NCI-H345 treated with DMSO at 0.1 percent for 48 hours (cell line): Measurements from ENCODE around the gene SPTBN1.

ENCODE experiments used
- DNase-seq: peaks from one replicate; lab custom pipeline; 2025; ENCODE audit not compliant: unreplicated experiment; lab: John Stamatoyannopoulos, UW

Gene SPTBN1

GRCh38 chr2:54570925-54571694 lies 115.0 kb downstream of the SPTBN1 start:
- DNase-seq = no peak

DNA sequence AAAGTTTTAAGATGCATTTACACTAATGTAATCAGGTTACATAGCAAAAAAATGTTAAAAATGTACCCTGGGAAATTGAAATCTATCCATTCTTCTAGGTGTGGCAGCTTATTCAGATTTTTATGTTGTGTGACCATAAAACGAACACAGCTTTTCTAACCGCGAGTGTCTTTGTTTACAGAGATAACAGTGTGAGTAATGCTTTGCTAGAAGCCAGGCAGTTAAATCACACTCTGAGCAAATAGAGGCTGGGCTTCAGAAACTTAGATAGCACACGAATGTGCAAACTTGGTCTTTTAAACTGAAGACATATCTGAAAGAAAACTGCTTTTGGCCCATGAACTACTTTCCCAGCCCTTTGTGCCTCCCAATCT lies 116.1 kb downstream of the SPTBN1 start:
- DNase-seq = peak; percentile 20

GRCh38 chr2:54572636-54573536 lies 116.8 kb downstream of the SPTBN1 start:
- no peak for DNase-seq

DNA sequence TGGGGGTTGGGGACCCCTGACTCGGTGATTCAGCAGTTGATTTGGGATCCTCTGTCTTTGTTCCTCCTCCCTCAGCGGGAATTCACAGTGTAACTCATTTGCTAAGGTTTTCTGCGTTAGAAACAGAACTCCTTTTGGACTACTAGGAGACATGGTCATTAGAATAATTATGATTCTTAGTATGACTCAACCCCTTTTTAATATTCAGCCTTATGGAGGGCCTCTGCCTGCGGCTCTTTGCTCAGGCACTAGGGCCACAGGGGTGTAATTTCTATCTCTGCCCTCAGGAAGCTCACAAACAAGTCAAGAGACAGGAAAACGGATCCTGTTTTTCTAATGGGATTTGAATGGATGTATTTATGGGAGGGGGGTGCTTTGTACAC lies 117.4 kb downstream of the SPTBN1 start:
- DNase-seq = no peak

DNA sequence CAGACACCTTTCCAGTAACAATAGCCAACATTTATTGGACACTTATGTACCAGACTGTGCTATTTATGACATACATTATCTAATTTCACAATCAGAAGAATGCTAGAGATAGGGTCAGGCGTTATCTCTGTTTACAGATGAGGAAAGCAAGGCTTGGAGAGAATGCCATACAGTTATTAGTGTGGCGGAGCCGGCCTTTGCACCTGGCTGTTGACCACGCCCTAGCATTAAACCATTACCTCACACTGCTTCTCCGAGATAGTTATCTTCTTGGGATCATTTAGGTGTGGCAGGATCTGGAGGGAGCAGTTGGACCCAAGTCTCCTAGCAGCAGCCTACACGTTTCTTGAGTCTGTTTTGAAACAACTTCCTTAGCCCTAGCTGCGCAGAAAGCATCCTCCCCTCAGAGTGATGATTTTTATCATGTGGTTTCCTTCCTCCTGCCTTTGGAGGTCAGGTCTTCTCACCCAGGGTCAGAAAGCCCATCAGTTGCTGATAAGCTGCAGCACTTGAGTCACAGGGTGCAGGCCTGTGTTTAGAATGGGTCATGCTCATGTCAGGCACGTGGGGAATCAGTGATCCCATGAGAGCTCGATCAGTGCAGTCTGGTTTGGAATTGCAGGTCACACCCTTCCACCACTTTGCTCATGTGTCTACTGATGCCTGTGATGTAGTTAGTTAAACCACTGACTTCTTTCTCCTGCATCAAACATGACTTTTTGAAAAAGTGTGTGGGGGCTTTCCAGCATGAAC lies 118.2 kb downstream of the SPTBN1 start:
- no peak for DNase-seq

GRCh38 chr2:54574860-54575247 lies 118.7 kb downstream of the SPTBN1 start:
- DNase-seq = no peak

- no peak for DNase-seq
These were observed 119.3 kb downstream of the SPTBN1 start for GRCh38 chr2:54575379-54575888.

DNA sequence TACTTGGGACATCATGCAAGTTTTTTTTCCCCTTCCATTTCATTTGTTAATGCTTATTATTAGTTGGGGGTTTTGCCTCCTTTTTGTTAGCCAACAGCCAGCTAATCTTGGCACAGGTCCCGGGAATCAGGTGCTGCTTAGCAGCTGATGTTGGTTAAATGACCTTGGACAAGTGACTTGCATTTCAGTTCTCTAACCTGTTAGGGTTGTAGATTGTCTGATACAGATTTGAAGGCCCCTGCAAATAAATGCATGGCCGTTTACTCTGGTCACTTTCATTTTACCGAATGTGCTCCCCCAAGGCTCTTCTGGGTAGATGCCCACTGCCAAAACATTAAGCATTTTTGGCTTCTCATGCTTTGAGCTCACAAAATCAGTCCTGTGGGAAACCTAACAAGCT lies 120.9 kb downstream of the SPTBN1 start:
- peak; percentile 72 for DNase-seq

DNA sequence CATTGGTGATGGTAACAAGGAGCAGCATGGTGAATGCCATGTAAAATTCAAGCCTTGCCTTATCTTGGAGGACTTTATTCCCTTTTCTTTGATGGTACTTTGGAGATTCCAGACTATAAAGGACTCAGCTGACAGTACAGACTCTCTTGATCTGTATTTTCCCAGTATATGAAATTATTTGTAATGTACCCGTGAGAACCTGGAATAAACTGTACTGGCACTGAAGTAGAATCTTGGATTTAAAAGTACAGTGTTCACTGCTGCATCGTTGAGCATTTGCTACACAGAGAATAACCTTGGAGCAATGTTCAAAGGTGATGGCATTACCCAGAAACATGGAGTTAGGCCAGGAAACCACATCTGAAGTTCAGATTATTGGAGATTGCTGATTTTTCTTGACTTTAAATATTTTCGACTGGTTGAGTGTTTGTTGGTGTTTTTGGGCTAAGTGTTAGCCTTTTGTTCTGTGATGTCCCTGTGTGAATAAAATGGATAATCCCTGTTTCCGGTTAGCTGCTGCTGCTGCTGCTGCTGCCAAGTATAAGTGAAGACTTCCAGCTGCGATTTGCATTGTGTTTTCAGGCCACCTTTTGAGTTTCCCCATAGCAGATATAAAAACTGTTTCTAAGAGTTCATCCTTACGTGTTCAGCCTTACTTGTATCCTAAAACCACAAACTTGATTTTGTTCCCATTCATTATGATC lies 122.0 kb downstream of the SPTBN1 start:
- DNase-seq = peak; percentile 88

DNA sequence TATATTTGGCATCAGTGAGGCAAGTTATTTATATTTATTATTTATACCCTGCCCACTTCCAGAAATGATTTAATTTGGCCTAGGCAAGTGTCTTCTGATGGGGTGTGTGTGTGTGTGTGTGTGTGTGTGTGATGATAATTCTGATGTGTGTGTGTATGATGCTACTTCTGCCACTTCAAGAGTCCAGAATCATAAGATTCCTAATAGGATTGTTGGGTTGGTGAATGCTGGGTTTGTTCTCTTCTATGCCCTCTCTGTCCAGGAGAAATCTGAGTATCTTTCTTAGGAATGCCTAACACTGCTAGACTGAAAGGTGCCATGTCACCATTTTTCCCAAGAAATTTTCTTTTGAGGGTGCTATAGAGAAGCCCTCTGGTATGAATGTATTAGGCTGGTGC lies 122.5 kb downstream of the SPTBN1 start:
- DNase-seq = no peak

DNA sequence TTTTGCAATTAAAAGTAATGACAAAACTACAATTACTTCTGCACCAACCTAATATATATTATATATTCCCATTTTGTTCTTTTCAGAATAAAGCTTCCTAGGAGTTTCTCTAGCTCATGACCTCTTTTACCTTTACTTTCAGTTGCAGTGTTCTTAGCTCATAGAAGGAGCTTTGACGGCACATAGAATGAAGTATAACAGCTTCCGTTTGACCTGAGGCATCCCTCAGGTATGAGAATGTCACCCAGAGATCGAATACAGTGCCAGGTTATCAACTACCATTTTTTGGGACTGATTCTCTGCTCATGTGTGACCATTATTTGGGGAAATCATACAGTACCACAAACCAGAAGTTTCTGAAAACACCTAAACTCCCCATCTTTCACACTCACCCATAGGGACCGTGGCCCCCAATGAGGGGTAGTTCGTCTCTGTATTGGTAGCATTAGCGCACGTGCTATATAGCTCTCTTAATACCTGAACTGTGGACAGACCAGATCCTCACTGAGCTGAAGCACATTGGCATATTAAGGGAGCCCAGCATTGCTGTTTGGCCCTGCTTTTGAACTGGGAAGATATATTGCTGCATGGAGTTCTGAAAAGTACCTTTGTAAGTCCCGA lies 123.0 kb downstream of the SPTBN1 start:
- no peak for DNase-seq

- no peak for DNase-seq
These were observed 123.8 kb downstream of the SPTBN1 start for GRCh38 chr2:54579682-54580620.

DNA sequence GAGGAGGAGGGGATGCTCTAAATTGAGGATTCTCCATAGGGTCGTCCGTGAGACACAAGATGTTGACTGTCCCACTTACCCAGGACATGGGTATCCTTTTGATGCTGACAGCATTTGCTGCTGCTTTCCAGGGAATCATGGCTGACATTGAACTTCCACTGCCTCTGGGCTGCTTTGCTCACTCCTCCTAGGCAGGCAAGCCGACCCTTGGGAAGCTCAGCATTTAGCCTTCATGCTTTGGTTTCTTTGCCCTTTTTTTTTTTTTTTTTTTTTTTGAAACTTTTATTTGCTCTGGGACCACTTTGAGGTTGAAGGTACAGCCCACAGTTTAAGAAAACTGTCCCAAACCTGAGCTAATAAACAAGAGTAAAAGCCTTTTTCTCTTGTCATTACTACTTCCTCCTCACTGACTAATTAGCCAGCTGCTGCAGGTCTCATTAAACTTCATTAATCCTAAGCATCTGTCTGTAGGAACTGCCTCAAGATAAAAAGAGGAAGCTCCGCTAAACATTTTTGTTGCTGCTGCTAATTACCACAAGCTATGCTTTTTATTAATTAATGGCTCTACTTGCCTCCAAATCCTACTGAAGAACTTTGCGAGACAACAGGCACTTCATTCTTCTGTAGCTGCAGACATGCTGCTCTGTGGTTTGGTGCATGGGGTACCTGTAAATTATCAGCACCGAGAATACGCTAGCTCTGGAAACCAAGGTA lies 125.4 kb downstream of the SPTBN1 start:
- no peak for DNase-seq

- no peak for DNase-seq
These were observed 126.9 kb downstream of the SPTBN1 start for GRCh38 chr2:54582987-54583386.

- no peak for DNase-seq
These were observed 128.5 kb downstream of the SPTBN1 start for GRCh38 chr2:54584598-54584997.

DNA sequence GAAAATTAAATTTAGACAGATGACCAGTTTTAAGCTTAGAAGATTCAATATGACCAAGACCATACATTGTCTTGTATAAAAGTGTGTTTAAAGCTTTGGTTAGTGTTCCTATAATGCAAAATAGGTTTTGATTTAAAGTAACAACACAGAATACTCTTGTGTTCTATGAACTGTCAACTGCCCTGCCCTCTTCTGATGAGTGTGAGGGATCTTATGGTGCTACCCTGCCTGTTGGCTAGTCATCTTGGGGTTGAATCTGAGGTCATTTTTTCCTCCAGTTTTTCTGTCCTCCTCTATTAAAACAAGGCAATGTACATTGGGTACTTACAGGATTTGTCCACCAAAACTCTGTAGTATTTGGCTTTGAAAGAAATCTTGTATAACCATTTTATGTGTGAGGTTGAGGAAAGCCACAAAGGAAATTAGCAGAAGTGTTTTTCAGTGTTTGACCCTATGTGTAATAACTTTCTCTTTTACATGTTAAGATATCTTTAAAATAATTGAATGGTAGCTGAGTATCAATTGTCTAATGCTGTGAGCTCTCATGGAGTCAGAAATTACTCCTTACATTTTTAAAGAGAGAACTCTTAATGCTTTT lies 129.1 kb downstream of the SPTBN1 start:
- DNase-seq = no peak

GRCh38 chr2:54586062-54586461 lies 129.9 kb downstream of the SPTBN1 start:
- no peak for DNase-seq

- DNase-seq = no peak
These were observed 130.4 kb downstream of the SPTBN1 start for GRCh38 chr2:54586494-54586893.
